GM21423 (cell line): ENCODE results near the gene IGSF21.

Experiments
- ATAC-seq: cut with Tn5 transposase; IDR thresholded peaks from one replicate; pipeline ENCODE4 v1.9.1; 2021; ENCODE audit warnings: mild to moderate bottlenecking, moderate library complexity; ENCODE audit not compliant: unreplicated experiment

IGSF21 gene

DNA sequence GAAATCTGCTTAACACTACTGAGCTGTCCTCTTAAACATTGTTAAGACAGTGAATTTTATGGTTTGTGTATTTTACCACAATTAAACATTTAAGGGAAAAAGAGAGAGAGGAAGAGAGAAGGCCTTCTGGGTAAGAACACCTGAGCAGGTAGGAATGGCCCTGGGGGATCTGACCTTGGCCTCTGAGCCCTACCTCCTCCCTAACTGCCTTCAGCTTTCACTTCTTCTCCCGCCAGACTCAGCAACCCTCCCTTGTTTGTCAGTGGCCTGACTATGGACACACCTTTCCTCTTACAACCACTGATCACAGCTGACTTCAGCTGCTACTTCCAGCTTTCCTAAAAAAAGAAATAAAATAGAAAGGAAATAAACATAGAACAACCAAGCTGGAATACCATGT is 13.5 kb upstream of the IGSF21 start:
- no peak for ATAC-seq

DNA sequence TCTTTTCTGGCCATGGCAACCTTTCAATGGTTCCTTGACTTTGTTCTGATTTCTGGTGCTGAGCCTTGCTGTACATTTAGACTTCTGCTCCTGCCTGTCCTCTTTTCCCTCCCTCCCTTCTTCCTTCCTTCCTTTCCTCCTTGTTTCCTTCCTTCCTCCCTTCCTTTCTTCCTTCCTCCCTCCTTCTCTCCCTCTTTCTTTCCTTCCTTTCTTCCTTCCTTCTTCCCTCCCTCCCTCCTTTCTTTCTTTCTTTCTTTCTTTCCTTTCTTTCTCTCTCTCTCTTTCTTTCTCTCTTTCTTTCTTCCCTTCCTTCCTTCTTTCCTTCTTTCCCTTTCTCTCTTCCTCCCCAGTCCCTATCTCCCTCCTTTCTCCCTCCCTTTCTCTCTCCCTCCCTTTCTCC is 10.4 kb upstream of the IGSF21 start:
- no peak for ATAC-seq

DNA sequence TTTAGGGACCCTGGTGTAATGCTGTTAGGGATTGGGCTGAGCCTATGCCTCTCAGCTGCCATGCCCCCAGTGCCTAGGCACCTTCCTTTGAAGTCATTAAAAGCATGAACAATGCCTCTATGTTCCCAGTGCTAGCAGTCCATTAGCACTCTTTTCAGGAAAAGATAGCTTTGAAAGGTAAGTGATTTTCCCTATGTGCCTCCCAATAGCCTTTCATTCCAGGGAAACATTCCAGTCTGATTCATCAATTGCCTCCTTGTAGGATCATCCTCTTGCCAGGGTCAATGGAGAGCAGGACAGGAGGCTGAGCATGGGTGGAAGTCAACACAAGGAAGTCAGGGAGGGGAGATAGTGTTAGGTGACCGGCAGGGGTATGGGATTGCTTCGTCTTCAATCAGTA is 8.6 kb upstream of the IGSF21 start:
- no peak for ATAC-seq

DNA sequence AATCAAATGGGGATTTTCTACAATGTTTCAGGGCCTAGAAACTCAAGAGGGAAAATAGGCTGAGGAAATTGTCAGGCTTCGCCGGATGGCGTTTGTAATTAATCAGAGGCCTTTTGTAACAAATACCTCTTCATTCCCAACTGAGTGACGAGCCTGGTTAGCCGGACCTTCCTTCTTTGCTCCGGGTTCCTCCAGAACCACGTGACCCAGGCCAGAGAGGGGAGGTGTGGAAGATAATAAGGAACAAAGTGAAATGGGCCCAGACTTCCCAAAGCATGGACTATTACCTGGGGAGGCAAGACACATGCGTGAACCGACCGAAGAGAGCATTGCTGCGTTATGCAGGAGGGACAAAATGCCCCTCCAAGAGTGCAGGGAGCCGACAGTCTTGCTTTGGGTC is 7.5 kb upstream of the IGSF21 start:
- no peak for ATAC-seq

DNA sequence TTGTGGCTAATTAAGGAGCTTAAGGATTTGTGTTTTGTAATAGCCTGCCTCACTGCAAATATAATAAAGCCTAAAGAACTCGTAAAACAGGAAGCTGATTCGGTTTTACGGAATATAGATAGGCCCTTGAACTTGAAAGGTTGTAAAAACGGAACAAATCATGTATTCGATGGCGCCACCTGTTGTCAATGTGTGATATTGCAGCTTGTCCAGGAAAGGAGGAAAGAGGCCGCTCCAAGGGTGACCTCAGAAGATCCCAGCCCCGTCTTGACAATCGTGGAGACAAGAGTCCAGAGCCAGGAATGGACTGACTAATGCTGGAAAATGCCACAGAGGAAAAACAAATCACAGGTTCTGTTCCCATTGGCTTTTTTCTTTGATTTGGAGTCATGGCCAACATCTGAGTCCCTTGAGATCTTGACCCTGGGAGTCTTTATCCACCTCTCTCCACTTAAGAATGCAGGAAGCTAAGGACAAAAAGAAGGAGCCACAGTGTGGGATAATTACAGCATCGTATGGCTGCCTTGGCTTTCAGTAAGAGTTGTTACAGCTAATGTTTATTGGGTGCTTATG is 7.0 kb upstream of the IGSF21 start:
- no peak for ATAC-seq

DNA sequence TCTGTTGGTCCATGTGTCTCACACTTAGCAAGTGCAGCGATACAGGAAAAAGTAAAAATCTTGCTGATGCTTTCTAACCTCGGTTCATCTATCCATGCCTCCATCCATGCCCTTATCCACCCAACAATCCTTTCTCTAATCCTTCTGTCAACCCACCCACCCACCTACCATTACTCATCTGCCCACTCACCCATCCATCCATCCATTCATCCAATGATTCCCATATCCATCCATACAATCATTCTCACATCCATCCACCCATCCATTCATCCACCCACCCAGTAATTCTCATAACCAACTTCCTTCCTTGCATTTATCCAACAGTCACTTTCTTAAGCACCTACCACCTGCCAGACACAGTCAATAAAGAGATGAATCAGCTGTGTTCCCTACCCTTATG is 6.1 kb upstream of the IGSF21 start:
- ATAC-seq: no peak

DNA sequence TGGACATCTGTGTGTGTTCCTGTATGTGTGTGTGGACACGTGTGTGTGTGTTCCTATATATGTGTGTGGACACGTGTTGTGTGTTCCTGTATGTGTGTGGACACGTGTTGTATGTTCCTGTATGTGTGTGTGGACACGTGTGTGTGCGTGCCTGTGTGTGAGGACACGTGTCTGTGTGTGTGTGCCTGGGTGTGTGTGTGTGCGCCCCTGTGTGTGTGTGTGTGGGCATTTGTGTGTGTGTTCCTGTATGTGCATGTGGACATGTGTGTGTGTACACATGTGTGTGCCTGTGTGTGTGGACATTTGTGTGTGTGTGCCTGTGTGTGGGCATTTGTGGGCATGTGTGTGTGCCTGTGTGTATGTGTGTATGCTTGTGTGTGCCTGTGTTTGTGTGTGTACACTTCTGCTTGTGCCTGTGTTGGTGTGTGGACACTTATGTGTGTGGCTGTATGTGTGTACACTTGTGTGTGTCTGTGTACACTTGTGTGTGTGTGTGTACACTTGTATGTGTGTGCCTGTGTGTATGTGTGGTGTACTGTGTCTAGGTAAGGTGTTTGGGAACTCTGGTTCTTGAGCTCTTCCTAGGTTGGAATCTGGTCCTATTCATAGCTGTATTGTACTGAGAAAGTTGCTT is 3.7 kb upstream of the IGSF21 start:
- ATAC-seq: no peak

DNA sequence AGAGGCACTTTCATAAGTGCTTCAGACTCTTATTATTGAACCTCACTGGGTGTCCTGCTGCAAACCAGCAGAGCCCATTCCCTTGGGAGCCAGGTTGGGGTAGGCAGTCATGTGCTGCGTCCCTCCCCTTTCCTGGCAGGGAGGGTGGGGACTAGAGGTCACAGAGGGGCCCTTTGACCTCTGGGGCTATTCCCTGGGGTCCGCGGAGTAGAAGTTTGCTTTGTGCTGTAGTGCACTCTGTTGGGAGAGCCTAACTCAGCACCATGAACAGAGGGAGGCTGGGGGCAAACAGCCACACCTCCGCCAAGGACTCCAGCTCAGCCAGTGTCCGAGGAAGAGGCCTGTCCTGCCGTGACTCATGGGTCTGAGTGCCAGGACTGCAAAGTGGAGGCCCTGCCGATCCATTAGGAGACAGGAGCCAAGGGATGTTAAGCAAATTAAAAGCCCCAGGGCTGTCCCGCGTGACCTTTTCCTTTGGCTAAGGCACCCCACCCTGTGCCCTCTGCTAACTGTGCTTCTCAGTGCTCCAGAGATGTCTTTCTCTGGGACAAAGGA is 3.0 kb upstream of the IGSF21 start:
- no peak for ATAC-seq

DNA sequence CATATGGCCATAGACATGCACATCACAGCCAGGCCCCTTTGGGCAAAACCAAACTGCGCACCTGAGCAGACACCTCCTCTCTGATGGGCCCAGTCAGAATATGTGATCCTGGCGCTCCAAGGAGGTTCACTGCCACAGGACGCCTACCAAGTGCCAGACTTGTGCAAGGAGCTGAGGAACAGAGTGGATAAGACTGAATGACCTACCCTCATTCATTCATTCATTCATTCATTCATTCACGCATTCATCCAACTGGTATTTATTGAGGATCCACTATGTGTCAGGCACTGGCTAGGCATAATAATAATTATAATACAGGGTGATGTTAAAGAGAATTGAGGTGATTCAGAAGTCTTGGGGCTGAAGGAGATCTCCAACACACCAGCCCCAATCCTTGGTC is 2.4 kb upstream of the IGSF21 start:
- no peak for ATAC-seq

DNA sequence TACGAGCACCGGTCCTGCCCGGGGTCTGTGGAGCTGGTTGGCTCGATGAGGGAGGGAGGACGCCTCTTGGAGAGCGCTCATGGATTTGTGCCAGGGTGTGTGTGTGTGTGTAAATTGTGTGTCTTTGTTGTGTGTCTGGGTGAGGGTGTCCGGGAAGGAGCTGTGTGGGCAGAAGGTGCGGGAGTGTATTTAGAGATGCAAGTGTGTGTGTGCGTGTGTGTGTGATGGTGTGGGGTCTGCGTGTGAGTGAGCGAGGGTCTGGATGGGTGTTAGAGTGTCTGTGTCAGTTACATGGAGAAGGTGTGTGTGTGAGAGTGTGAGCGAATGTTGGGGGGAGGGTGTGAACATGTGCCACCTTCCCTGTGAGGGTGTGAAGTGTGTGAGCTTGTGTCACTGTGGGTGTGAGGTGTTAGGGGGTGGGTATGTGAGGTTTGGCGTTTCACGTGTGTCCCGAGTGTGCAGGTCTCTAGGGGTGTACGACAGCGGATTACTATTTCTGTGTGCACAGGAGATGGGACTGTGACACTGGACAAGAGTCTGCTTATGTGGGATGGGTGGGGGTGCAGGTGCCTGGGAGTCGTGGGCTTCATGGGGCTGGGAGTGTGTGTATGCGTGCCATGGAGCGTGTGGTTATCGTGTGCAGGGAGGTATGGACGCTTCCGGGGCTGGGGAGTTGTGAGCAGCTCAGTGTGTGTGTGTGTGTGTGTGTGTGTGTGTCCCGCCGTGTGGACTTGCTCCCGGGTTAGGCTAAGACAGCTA is 880 bp downstream of the IGSF21 start:
- ATAC-seq: no peak

DNA sequence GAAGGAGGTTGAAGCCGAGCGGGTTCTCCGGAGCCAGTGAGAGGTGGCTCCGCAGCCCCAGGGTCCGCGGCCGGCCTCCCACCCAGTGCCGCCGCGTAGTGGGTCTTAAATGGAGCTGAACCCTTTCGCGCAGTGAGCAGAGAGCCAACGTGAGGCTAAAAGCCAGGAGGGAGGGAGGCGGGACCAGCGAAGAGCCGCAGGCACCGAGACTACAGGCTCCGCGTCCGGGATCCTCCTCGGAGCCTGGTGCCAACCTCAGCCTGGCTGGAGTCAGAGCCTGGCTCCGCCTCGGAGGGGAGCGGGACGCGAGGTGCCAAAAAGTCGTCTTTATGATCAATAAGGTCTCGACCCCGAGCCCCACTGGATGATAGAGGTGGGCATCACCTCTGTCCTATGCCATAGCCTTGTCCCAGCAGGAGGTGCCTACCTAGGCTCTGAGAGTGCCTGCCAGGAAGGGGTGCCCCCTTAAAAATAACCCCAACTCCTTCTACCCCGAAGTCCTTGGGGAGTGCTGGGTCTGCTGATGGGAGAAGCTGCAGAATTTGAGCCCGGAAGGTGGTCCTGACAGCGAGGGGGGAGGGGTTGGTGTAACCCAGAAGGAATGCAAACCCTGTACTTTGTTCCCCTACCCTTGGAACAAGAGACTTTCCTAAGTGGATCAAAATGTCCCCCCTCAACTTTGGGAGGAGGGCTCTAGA is 1.6 kb downstream of the IGSF21 start:
- no peak for ATAC-seq

DNA sequence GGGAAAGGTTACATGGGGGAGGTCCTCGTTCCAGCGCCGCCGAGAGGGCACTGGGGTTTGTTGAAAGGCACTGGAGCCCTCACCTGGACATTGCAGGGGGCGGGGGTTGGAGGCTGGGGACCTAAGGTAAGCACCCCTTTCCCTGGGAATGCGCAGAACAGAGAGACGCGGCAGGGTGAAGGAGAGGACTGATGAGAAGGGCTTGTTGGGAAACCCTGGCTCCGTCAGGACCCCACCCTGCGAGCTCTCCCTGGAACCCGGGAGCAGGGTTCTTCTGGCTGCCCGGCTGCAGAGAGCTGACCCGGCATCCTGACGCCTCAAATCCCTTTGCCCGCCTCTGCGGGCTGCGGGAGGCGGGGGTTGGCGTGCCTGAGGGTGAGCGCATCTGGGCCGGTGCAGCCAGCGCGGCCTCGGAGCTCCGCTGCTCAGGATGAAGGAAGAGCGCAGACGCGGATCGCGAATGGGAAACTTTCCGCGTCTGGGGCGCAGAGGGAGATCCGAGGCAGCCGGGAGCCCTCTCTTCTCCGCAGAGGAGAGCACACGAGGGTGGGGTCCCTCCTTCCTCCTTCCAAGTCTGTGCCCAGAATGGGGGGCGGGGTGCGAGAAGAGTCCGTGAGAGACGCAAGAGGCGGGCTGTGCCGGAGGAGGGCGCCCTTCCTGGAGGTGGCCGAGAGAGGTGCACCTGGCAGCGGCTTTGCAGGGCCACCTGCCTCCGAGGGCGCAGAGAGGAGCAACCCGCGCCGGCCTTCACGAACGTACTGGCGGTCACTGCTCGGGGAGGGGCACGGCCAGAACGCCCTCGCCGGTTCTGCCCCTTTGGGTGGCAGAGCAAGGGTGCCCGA is 2.4 kb downstream of the IGSF21 start:
- no peak for ATAC-seq

DNA sequence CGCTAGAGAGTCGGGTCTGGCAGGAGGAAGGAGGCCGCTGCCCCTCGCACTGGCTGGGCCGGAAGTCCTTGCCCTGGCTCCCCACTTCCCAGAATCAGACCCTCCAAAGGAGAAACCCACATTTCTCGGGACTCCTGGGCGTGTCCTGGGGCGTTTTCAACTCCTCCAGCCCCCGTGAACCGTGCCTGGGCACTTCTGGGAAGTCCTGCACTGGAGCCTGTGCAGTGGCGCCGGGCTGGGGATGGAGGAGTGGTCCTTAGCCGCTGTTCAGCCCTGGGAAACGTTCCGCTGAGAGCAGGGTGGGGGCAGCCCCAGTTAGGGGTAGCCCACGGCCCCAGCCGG is 3.0 kb downstream of the IGSF21 start:
- no peak for ATAC-seq

DNA sequence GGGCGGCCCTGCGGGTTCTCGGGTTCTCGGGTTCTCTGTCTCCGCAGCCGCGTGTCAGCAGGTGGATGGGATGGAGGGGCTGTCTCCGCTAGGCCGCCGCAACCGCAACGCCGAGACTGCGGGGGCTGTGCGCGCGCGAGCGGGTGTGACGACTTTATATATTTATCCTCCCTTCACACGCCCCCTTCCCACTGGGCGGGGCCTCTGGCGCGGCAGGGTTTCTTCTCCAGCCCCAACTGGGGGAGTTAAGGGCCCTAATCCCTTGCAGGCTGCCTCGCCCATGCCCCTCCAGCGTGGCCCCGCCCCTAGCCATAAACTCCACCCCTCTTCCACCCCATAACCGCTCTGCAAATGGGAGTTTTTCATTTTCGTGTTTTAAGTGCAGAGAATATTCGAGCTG is 3.4 kb downstream of the IGSF21 start:
- ATAC-seq: no peak

DNA sequence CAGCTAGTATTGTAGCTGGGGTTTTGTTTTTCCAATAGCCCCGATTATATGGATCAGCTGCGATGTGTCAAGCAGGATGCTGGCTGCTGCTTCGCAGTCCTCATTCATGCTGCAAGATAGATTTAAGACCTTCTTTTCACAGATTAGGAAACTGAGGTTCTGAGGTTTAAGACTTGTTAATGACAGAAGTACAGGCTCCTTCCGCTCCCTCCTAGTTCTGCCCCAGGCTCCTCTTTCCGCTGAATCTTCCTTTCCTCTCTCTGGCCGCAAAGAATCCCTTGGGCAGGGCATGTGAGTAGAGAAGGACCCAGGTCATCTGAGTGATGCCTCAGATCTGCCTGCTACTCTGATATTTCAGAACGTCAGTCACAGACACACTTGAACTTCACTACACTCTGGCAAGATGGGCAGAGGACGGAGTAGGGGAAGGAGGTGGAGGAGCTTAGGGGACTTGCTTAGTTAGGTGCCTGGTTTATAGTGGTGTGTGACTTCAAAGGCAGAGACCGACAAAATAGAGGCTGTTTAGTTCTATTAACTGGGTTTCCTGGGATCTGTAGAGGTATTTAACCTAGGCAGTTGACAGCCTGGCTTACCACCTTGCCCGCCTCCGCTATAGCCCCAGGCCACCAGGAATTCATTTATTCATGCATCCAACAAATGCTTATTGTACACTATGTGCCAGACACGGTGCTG is 4.2 kb downstream of the IGSF21 start:
- ATAC-seq: no peak

DNA sequence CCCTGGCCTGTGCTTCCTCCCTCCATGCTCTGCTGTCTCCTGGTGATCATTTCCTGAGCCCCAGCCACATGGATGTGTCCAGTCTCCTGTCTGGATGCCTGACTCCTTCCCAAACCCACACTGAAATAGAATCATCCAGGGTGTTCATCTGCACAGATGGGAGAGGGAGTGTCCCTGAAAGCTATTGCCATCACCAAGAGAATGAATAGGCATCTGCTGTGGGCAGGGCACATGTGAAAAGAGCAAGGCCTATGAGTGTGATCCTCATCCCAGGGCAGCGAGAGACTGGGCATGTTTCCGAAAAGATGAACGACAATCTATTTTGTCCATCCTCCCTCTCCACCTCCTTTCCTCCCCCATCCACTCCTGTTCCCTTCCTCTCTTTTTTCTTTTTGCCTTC is 5.0 kb downstream of the IGSF21 start:
- ATAC-seq: no peak

DNA sequence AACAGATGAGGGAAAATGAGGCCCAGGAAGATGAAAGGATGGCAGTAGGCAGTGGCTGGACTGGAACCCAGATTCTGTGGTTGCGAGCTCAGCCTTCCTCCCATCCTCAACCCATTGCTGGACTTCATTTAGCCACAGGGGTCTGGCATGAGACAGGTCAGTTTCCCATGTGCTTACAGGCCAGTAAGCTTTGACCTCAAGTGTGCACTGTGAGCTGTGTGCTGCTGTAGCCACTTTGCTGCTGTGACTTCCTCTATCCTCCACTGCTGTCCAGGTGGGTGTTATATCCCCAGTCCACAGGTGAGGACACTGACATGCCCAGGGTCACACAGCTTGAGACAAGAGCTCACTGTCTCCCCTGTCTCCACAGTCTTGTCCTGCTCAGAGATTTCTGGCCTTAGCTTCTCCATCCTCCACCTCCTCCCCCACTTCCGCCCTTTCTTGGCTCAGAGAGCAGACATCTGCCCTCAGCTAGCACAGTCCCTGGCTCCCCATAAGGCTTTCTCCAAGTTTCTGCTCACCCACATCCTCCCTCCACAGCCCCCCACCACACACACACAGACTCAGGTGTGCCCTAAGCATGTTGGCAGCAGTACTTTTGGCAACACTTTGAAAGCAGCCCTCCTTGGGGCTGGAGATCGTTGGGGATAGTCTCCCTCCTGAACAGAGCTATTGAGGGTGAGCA is 7.3 kb downstream of the IGSF21 start:
- ATAC-seq: no peak

DNA sequence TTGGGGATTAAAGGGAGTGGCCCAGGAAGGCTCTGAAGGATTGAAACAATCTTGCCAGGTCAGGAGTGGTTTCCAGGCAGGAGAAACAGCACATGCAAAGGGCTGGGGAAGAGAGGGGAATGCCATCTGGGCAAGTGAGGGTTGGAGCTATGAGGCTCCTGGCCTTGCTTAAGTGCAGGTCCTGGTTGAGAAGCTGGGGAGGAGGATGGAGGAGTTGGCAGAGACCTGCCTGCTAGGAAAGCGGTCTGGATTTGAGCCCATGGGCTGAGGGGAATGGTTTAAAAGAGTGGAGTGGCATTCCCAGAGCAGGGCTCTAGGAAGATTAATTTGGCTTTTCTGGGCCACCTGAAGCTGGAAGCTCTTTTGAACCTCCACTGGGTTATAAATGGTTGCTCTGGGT is 9.2 kb downstream of the IGSF21 start:
- ATAC-seq: no peak

DNA sequence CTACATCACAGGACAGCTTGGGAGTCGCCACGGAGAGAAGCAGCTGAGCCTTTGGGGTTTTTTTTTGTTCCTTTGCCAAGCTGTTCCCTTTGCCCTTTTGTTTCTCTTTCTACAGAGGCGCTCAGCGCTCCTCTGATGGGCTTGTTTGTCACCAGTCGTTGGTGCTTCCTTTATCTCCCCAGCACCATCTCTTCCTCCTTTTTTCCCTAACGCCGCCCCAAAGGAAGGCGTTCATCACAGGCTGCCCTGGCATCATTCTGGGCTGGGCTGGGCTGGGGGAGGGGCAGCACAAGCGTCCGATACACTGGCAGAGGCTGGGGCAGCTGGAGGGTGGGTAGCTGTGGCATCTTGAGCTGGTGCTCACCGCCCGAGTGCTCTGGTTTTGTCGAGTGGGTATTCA is 10.5 kb downstream of the IGSF21 start:
- ATAC-seq: no peak

DNA sequence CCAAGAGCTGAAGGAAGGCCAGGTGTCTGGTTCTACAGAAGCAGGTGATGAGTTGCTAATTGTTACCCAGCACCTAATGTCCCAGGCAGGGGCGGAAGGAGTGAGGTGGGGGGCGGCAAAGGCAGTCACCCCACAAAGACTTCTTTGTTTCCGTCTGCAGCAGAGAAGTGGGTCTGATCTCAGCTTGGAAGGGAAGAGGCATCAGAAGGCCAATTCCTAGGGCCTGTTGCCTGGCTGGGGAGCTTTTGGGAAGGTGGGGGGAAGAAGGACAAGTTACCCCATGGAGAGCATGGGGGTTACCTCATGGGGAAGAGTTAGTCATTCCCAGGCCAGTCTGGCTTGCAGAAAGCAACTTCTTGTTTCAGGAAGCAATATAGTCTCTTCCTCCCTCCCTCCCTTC is 10.9 kb downstream of the IGSF21 start:
- ATAC-seq: no peak
